Cardiac fibroblast (primary cell): ENCODE measurements around the gene KMT5C.

Experiments
- DNase-seq, 2 donors: peaks; one replicate each; pipeline versions ENCODE4 v3.0.0 to v3.0.0-alpha.2; 2010; ENCODE audit warnings: low read depth in 2 of 2
- H3K4me3 ChIP-seq, 2 donors: replicated peaks in 1 of 2; 1 replicate in 1 of 2; 2 replicates in 1 of 2; pipeline ENCODE4 v1.5.1; 2011; ENCODE audit warnings: low read depth in 2 of 2, low read length in 2 of 2, mild to moderate bottlenecking in 2 of 2, moderate library complexity in 1 of 2
- TF ChIP-seq, protein P1 (sequence below): IDR thresholded peaks from one replicate; pipeline ENCODE4 v1.5.1; 2011; ENCODE audit warnings: low read depth, mild to moderate bottlenecking, low read length, inconsistent platforms

The KMT5C gene

DNA sequence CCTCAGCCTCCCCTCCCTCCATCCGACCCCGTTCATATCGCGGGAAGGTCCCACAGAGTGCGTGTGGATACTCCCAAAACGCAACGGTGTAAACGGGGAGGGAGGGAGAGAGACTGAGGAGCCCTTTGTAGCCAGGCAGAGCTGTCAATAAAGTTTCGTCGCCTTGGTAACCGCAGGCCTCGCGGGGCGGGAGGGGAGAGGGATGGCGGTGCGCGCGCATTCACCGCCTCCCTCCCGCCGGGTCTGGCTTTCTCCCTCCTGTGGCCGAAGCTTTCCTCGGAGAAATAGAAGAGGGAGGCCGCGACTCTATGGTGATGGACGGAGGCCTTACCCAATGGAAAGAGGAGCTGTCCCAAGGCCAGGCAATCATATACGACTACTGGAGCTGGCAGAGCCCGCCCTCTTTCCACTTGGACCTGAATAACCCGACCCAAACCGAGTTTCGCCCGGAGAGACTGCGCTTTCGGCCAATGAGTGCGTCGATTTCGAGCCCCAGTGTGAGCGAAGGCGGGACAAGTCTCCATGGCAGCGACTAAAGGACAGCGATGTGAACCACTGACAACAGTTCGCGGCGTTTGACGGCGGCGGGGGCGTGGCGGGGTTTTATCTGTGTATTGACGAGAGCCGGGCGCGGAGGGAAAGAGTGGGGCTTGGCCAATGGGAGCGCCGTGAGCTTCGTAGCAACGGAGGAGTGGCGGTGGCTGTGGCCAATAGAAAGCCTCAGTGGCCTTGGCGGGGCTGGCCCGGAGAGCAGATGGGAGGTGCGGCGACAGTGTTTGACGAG lies at the start of gene KMT5C:
KMT5C (plus strand) TSS at position 772 of the 784 bp plus-strand sequence. CDS start 2,061 bp downstream, outside the sequence.
- peak within 1 kb of the TSS; percentile 70 for H3K4me3 ChIP-seq
- TF ChIP-seq, protein P1, sequence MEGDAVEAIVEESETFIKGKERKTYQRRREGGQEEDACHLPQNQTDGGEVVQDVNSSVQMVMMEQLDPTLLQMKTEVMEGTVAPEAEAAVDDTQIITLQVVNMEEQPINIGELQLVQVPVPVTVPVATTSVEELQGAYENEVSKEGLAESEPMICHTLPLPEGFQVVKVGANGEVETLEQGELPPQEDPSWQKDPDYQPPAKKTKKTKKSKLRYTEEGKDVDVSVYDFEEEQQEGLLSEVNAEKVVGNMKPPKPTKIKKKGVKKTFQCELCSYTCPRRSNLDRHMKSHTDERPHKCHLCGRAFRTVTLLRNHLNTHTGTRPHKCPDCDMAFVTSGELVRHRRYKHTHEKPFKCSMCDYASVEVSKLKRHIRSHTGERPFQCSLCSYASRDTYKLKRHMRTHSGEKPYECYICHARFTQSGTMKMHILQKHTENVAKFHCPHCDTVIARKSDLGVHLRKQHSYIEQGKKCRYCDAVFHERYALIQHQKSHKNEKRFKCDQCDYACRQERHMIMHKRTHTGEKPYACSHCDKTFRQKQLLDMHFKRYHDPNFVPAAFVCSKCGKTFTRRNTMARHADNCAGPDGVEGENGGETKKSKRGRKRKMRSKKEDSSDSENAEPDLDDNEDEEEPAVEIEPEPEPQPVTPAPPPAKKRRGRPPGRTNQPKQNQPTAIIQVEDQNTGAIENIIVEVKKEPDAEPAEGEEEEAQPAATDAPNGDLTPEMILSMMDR: peak; percentile 37
- peak; percentile 100 for DNase-seq

DNA sequence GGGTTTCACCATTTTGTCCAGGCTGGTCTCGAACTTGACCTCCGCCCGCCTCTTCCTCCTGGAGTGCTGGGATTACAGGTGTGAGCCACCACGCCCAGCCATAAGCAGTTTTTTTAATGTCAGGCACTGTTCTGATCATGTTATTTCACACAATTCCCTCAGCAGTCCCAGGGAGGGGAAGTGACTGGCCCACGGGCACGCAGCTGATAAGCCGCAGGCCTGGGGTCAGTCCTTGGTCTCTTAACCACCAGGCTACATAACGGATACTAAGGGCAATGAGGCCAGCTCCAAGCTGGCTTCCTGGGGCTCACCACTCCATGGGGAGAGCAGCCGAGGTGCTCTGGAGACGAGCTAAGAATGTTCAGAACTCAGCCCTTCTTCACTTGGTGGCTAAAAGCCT lies 42.4 kb upstream of the KMT5C start:
- DNase-seq: no peak
- TF ChIP-seq, protein P1: no peak
- H3K4me3 ChIP-seq: no peak overlapping the region

DNA sequence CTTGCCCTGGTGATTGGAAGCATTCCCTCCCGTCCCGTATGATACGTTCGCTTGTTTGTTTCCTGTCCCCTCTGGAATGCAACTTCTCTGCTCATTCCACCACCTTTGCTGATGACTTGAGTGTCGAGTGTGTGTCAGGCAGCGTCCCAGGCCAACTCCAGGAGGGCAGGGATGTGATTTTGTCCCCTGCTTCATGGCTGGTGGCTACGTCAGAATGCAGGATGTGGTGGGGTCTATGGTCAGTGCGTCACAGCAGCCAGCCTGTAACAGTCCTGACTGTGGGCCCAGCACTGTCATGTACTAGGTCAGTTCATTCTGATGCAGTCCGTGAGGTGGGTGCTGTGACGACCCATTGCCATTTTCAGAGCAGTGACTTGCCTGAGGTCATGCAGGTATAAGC lies 39.7 kb upstream of the KMT5C start:
- no peak for DNase-seq
- H3K4me3 ChIP-seq: no peak overlapping the region
- TF ChIP-seq, protein P1: no peak

DNA sequence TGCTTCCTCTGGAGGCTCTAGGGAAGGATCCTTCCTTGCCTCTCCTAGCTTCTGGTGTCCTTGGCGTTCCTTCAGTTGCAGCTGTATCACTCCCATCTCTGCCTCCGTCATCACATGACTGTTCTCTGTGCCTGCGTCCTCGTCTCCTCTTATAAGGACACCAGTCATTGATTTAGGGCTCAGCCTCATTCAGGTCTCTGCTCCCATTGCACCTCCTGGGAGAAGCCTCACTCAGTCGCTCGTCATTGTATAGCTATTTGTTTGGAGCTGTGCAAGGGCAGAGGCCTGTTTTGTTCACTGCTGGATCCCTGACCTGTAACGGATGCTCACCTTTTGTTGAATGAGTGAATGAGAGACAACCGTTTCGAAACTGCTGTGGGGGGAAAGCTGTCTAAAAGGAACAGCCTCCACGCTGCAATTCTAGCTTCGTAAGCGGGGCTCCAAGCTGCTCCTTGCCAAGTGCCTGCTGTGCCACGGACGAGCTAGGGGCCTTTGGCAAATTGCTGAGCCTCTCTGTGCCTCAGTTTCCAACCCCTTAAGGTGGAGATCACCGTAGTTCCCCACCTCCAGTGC lies 38.7 kb upstream of the KMT5C start:
- no peak overlapping the region for H3K4me3 ChIP-seq
- no peak for DNase-seq
- TF ChIP-seq, protein P1: no peak

DNA sequence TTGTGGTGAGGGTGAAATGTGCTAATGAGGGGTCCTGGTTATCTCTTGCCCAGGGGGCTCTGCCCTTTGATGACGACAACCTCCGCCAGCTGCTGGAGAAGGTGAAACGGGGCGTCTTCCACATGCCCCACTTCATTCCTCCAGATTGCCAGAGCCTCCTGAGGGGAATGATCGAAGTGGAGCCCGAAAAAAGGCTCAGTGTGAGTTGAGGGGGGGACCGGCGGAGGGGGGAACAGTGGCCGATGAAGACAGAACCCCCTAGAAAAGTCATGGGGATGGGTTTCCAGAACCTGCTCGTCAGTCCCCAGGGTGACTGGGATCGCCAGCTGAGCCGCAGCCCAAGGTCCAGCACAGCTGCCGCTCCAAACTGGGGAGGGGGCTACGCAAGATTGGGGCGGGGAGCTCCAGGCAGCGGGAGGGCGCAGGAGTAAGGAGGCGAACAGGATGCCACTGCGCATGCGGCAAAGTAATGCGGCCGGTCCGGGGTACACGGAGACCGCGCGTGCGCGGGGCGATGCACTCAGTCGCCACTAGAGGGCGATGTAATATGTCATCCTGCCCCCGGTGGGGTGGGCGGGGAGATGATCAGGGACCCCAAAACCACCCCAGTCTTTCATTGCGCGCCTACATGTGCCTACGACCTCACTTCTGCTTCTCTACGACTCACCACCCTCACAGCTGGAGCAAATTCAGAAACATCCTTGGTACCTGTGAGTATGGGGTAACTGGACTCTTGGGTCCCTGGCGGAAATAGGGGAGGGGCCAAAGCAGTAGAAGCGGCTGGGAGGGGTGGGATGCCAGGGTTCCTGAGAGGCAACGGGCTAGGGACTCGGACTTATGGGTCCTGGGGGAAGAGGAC lies 38.0 kb upstream of the KMT5C start:
- H3K4me3 ChIP-seq: peak overlapping the region; percentile 42 to 48
- peak; percentile 76 to 77 for DNase-seq
- TF ChIP-seq, protein P1: peak; percentile 88

DNA sequence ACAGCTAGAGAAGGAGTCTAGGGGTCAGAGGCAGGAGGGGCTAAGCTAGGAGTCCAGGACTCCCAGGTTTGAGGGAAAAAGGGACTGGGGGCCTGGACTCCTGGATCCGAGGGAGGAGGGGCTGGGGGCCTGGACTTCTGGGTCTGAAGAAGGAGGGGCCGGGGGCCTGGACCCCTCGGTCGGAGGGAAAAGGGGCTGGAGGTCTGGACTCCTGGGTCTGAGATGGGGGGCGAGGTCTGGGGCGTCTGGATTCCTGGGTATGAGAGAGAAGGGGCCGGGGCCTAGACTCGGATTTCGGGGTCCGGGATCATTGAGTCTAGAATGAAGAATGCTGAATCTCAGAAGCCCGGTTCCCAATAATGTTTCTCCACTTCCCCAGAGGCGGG lies 37.4 kb upstream of the KMT5C start:
- DNase-seq: no peak
- H3K4me3 ChIP-seq: peak overlapping the region in 1 of 2 donors; percentile 48
- TF ChIP-seq, protein P1: no peak
